ENCODE measurements around the gene ZNF560. TPM values are rescaled to one million over a fixed set of nuclear protein-coding genes. Genes with fewer than 3 reads are reported as not detected.

Gene ZNF560
- total RNA-seq, 5 donors from 2014 or later (not counting 1 experiment from before 2014, with no cell fraction given) = not detected

DNA sequence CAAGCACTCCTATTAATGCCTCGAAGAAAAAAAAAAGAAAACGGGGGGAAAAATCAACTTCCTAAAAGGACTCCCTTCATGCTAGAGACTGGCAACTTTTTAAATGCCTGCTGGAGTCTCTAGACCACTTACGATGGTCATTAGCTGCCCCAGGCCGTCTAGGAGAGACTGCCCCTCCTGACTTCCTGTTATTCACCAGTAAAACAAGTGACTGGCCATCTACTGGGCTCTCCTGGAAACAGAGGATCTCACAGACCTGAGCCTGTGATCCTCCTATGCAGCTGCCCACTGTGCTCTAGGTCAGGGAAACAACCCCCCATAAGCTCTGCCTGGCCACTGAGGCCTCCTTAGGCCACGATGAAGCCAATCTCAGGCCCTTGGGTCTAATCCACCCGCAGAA, 70.5 kb downstream of the ZNF560 start:
- Mint-ChIP-seq H3K4me3 (no peak overlapping the region), H3K27ac (no peak overlapping the region), H3K4me1 (peaks cover 14 to 23% (median 21%) of the 10 kb centered on the region in 3 donors), H3K36me3 (peaks cover 93% of the 10 kb centered on the region), H3K9me3 (peaks cover 7 to 28% (median 18%) of the 10 kb centered on the region in 3 donors), H3K27me3 (no peaks in the 10 kb centered on the region)
- DNase-seq = no peak
- WGBS (ENCODE audit: insufficient coverage) = 100% methylated on average over 3 of the region's 6 CpGs
- ChIA-PET CTCF (no interaction called here), POLR2A (no interaction called here)
- peaks cover 28 to 73% of the 10 kb centered on the region in 2 donors for H3K36me3 ChIP-seq (ENCODE audit: control insufficient read depth in 2 of 2, extremely low read depth in 1 of 2, insufficient read depth in 1 of 2, low read length in 1 of 2)
- H3K9me3 ChIP-seq = no peaks in the 10 kb centered on the region
- peaks cover 0 to 8% of the 10 kb centered on the region in 2 experiments for H3K4me1 ChIP-seq (ENCODE audit: control insufficient read depth in 1 of 2, extremely low read depth in 1 of 2, insufficient read depth in 2 of 2, low read length in 2 of 2)
- H3K4me3 ChIP-seq (ENCODE audit: control insufficient read depth in 1 of 2, extremely low read depth in 1 of 2, low read length in 1 of 2) = no peak overlapping the region
- H3K27ac ChIP-seq (ENCODE audit: low read length) = no peak overlapping the region
- ATAC-seq (replicated peaks in 1 of 4) = no peak
- no peaks in the 10 kb centered on the region for H3K27me3 ChIP-seq (replicated peaks in 1 of 2; ENCODE audit: control insufficient read depth in 2 of 2, extremely low read depth in 1 of 2, insufficient read depth in 2 of 2, low read length in 1 of 2)

Other genes starting within 250 kb of the ZNF560 start
- gene OR7E24, start 247.7 kb downstream of the ZNF560 start, total RNA-seq = not detected
- gene ZNF699, start 188.8 kb downstream of the ZNF560 start, total RNA-seq = 10 to 100 TPM; 11.3 to 23.0 (median 17.9) TPM
- gene ZNF559, start 174.4 kb downstream of the ZNF560 start, total RNA-seq = 10 to 100 TPM; 14.5 to 41.1 (median 34.7) TPM
- gene ZNF177, start 135.6 kb downstream of the ZNF560 start, total RNA-seq = 1 to 10 TPM in 4 of 5 donors, under 1 TPM in 1; 0.89 to 2.1 (median 1.0) TPM
- 100 to 1,000 TPM in 1 of 5 donors, 10 to 100 TPM in 4; 44.2 to 117 (median 71.1) TPM for gene ZNF266, start 63.0 kb downstream of the ZNF560 start, total RNA-seq
- 10 to 100 TPM in 4 of 5 donors, 1 to 10 TPM in 1; 8.3 to 18.1 (median 13.2) TPM for gene ZNF426, start 40.0 kb upstream of the ZNF560 start, total RNA-seq
- 10 to 100 TPM; 36.6 to 53.4 (median 48.4) TPM for gene ZNF121, start 85.9 kb upstream of the ZNF560 start, total RNA-seq
- 10 to 100 TPM; 36.7 to 47.2 (median 41.2) TPM for gene ZNF561, start 122.6 kb upstream of the ZNF560 start, total RNA-seq
- 10 to 100 TPM; 13.8 to 23.1 (median 21.7) TPM for gene ZNF562, start 176.5 kb upstream of the ZNF560 start, total RNA-seq

Measured in T-cell (primary cell).